H1 (cell line): ENCODE results near the gene EME2. TPM values are rescaled to one million over a fixed set of nuclear protein-coding genes. Genes with fewer than 3 reads are reported as not detected.

ENCODE experiments used
- EGR1 ChIP-seq: IDR thresholded peaks from 2 replicates; pipeline ENCODE4 v1.6.1; 2011; ENCODE audit warnings: low read depth, low read length, borderline replicate concordance
- FOSL1 ChIP-seq: IDR thresholded peaks from 2 replicates; pipeline ENCODE4 v1.6.1; 2011; ENCODE audit warnings: mild to moderate bottlenecking, low read depth, low read length, moderate library complexity; ENCODE audit not compliant: insufficient read depth
- JUND ChIP-seq: IDR thresholded peaks from 2 replicates; pipeline ENCODE4 v1.6.1; 2011; ENCODE audit warnings: mild to moderate bottlenecking, improper control_type of control experiment, low read length
- NANOG ChIP-seq: IDR thresholded peaks from 2 replicates; pipeline ENCODE4 v1.6.1; 2011; ENCODE audit warnings: low read length, low read depth, mild to moderate bottlenecking, inconsistent platforms; ENCODE audit not compliant: insufficient read depth, poor library complexity, severe bottlenecking
- POLR2A ChIP-seq, 2 experiments: IDR thresholded peaks; 1 replicate in 1 of 2; 2 replicates in 1 of 2; pipeline ENCODE4 v1.6.1; 2011; ENCODE audit warnings: low read depth in 2 of 2, low read length in 2 of 2, mild to moderate bottlenecking in 2 of 2; ENCODE audit errors: control extremely low read depth in 1 of 2
- polyA plus RNA-seq, 7 experiments: library from polyadenylated mRNA; depleted of rRNA in 3 of 7; stranded (reverse) in 5 of 7; unstranded in 2 of 7; fragments of >200 nt in 5 of 7; fragments of 200-250 nt in 2 of 7; gene quantifications; 1 replicate in 5 of 7; 2 replicates in 1 of 7; 4 replicates in 1 of 7; pipeline versions ENCODE4 v1.2.1 to v1.2.3, GENCODE V29; 2011 to 2013; ENCODE audit warnings: missing spikeins in 2 of 7, mixed read lengths in 2 of 7
- total RNA-seq: library from RNA; stranded (reverse); fragmentation: NEBNext Ultra II Directional; extraction: Animal tissue kit (Norgen Biotek cat#: 25700); gene quantifications from 2 replicates; pipeline ENCODE4 v1.2.1, GENCODE V29; 2021
- TF ChIP-seq, protein P1 (sequence below): IDR thresholded peaks from 2 replicates; pipeline ENCODE4 v1.6.1; 2012; ENCODE audit warnings: inconsistent platforms

EME2 gene
- total and polyA plus RNA-seq, 2 of the 8 experiments (the other 6 are each of a cell fraction or from before 2014, with no cell fraction given): 13.1 to 19.7 TPM

DNA sequence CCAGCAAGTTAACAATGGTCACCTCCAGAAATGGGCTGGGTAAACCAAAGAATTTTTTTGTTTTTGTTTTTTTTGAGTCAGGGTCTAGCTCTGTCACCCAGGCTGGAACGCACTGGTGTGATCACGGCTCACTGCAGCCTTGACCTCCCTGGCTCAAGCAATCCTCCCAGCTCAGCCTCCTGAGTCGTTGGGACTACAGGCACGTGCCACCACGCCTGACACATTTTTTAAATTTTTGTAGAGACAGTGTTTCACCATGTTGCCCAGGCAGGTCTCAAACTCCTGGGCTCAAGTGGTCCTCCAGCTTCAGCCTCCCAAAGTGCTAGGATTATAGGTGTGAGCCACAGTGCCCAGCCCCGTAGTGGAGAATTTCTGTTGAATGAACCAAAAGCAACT lies 8.1 kb downstream of the EME2 start (continued):
- TF ChIP-seq NANOG (no peak), FOSL1 (no peak), EGR1 (no peak), JUND (no peak), POLR2A (IDR thresholded peaks at IDR 0.05; ENCODE audit: control extremely low read depth in 1 of 2, low read depth in 2 of 2, low read length in 2 of 2) (no peak)
- TF ChIP-seq, protein P1, sequence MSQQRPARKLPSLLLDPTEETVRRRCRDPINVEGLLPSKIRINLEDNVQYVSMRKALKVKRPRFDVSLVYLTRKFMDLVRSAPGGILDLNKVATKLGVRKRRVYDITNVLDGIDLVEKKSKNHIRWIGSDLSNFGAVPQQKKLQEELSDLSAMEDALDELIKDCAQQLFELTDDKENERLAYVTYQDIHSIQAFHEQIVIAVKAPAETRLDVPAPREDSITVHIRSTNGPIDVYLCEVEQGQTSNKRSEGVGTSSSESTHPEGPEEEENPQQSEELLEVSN: no peak
